IMR-90 (cell line): Measurements from ENCODE around the gene SHISA6. TPM values are rescaled to one million over a fixed set of nuclear protein-coding genes. Genes with fewer than 3 reads are reported as not detected.

Experiments used
- ATAC-seq: fragments of 200-7000 bp; cut with Tn5 transposase; 2 replicates; pipeline ENCODE4 v1.9.1; 2020; ENCODE audit warnings: low read depth, mild to moderate bottlenecking, moderate library complexity
- BruUV-seq: library from RNA; stranded (reverse); fragments of 400-500 nt; replicated peaks from 2 replicates; lab custom pipeline; 2021; lab: Mats Ljungman, UMichigan
- CTCF ChIA-PET: fragments of 300-600 bp; formaldehyde crosslinking; extraction: SDS; loops from one replicate; lab custom pipeline; 2021; ENCODE audit warnings: antibody characterized with exemption; lab: Yijun Ruan, JAX
- POLR2A ChIA-PET: fragments of 300-600 bp; sonication (Branson Sonifier 250); formaldehyde crosslinking; loops from one replicate; lab custom pipeline; 2022; ENCODE audit warnings: antibody characterized with exemption; ENCODE audit not compliant: unreplicated experiment; lab: Charles Lee
- DNase-seq: peaks from one replicate; pipeline ENCODE4 v3.0.0; 2013
- H2AFZ ChIP-seq: replicated peaks from 2 replicates; pipeline ENCODE3; 2013; ENCODE audit warnings: low read length, mild to moderate bottlenecking; ENCODE audit not compliant: poor library complexity
- H2AK5ac ChIP-seq: 2 replicates; pipeline ENCODE4 v1.6.1; 2013; ENCODE audit warnings: low read depth, low read length, inconsistent platforms
- H2AK9ac ChIP-seq: replicated peaks from 2 replicates; pipeline ENCODE3; 2013; ENCODE audit warnings: mild to moderate bottlenecking, low read depth, low read length, moderate library complexity; ENCODE audit not compliant: poor library complexity
- H2BK120ac ChIP-seq: 2 replicates; pipeline ENCODE4 v1.6.1; 2013; ENCODE audit warnings: low read depth, low read length, inconsistent platforms
- H2BK15ac ChIP-seq: 3 replicates; pipeline ENCODE4 v1.6.1; 2013; ENCODE audit warnings: low read depth, low read length, inconsistent platforms
- H2BK20ac ChIP-seq: 2 replicates; pipeline ENCODE4 v1.6.1; 2013; ENCODE audit warnings: low read depth, mild to moderate bottlenecking, inconsistent platforms, low read length, moderate library complexity
- H2BK5ac ChIP-seq: 2 replicates; pipeline ENCODE4 v1.6.1; 2013; ENCODE audit warnings: mild to moderate bottlenecking, low read depth, low read length, inconsistent platforms; ENCODE audit not compliant: poor library complexity, severe bottlenecking
- H3K14ac ChIP-seq: replicated peaks from 2 replicates; pipeline ENCODE4 v1.6.1; 2013; ENCODE audit warnings: low read depth, low read length, inconsistent platforms
- H3K18ac ChIP-seq: 2 replicates; pipeline ENCODE4 v1.6.1; 2013; ENCODE audit warnings: low read depth, low read length, control low read depth
- H3K23ac ChIP-seq: 2 replicates; pipeline ENCODE4 v1.6.1; 2013; ENCODE audit warnings: low read depth, low read length, inconsistent platforms
- H3K27ac ChIP-seq: 2 replicates; pipeline ENCODE4 v1.5.1; 2013; ENCODE audit warnings: mild to moderate bottlenecking, control low read depth, low read length; ENCODE audit not compliant: insufficient read depth
- H3K27me3 ChIP-seq: 2 replicates; pipeline ENCODE4 v1.6.1; 2013; ENCODE audit warnings: low read length; ENCODE audit not compliant: control insufficient read depth, insufficient read depth
- H3K36me3 ChIP-seq: 2 replicates; pipeline ENCODE4 v1.6.1; 2013; ENCODE audit warnings: low read length, mixed read lengths; ENCODE audit not compliant: control insufficient read depth, insufficient read depth
- H3K4ac ChIP-seq: 2 replicates; pipeline ENCODE4 v1.6.1; 2013; ENCODE audit warnings: low read depth, low read length, inconsistent platforms
- H3K4me1 ChIP-seq: 2 replicates; pipeline ENCODE4 v1.6.1; 2013; ENCODE audit warnings: low read length, mixed read lengths; ENCODE audit not compliant: control insufficient read depth, insufficient read depth
- H3K4me2 ChIP-seq: 2 replicates; pipeline ENCODE4 v1.6.1; 2013; ENCODE audit warnings: low read depth, mild to moderate bottlenecking, control low read depth, low read length, moderate library complexity
- H3K4me3 ChIP-seq: 2 replicates; pipeline ENCODE4 v1.5.1; 2013; ENCODE audit warnings: low read depth, mild to moderate bottlenecking, control low read depth, low read length, moderate library complexity; ENCODE audit not compliant: insufficient read depth
- H3K56ac ChIP-seq: 2 replicates; pipeline ENCODE4 v1.6.1; 2013; ENCODE audit warnings: low read length, inconsistent platforms; ENCODE audit not compliant: insufficient read depth; ENCODE audit errors: extremely low read depth
- H3K79me1 ChIP-seq, 2 experiments: 2 replicates each; pipeline ENCODE4 v1.6.1; 2013; ENCODE audit warnings: low read length in 2 of 2, inconsistent platforms in 1 of 2, low read depth in 1 of 2
- H3K9ac ChIP-seq: 2 replicates; pipeline ENCODE4 v1.6.1; 2013; ENCODE audit warnings: low read depth, low read length, control low read depth
- H3K9me1 ChIP-seq: 2 replicates; pipeline ENCODE4 v1.6.1; 2013; ENCODE audit warnings: low read length, inconsistent platforms; ENCODE audit not compliant: insufficient read depth
- H3K9me3 ChIP-seq: 2 replicates; pipeline ENCODE4 v1.6.1; 2013; ENCODE audit warnings: low read length; ENCODE audit not compliant: control insufficient read depth, insufficient read depth
- H4K20me1 ChIP-seq: 2 replicates; pipeline ENCODE4 v1.6.1; 2013; ENCODE audit warnings: low read length, inconsistent platforms; ENCODE audit not compliant: insufficient read depth
- H4K5ac ChIP-seq: 2 replicates; pipeline ENCODE4 v1.6.1; 2013; ENCODE audit warnings: mild to moderate bottlenecking, low read depth, low read length, control low read depth
- H4K8ac ChIP-seq, 2 experiments: 2 replicates each; pipeline ENCODE4 v1.6.1; 2013; ENCODE audit warnings: low read depth in 2 of 2, low read length in 2 of 2, control low read depth in 1 of 2, inconsistent platforms in 1 of 2
- H4K91ac ChIP-seq: 2 replicates; pipeline ENCODE4 v1.6.1; 2013; ENCODE audit warnings: low read depth, low read length, inconsistent platforms; ENCODE audit not compliant: insufficient read depth
- CEBPB ChIP-seq: IDR thresholded peaks from 2 replicates; pipeline ENCODE4 v1.6.1; 2012; ENCODE audit warnings: low read depth, low read length, improper control_type of control experiment
- FOS ChIP-seq: fragments of 150-350 bp; IDR thresholded peaks from 2 replicates; pipeline ENCODE4 v1.6.1; 2016; ENCODE audit warnings: low read depth, low read length
- MAZ ChIP-seq: IDR thresholded peaks from 2 replicates; pipeline ENCODE4 v1.6.1; 2012; ENCODE audit warnings: low read depth, mild to moderate bottlenecking, low read length, improper control_type of control experiment, moderate library complexity, borderline replicate concordance
- WGBS, 2 experiments: methylation state at CpG; one replicate each; pipeline versions ENCODE4 v1.1.5 to v1.1.7; 2013; ENCODE audit warnings: missing lambda C conversion rate in 2 of 2; ENCODE audit not compliant: insufficient read length in 1 of 2; ENCODE audit errors: extremely low coverage in 2 of 2; 5-methylcytosine and 5-hydroxymethylcytosine counted together
- dilution Hi-C: fragments of 300-500 bp; cut with HindIII; formaldehyde crosslinking; loops from one replicate; pipeline ENCODE4 v1.14.3; 2018; ENCODE audit warnings: low sequenced_read_pairs; ENCODE audit not compliant: unreplicated experiment
- in situ Hi-C: fragments of 300-500 bp; cut with MboI; formaldehyde crosslinking; loops from 3 replicates; pipeline ENCODE4 v1.14.3; 2019; ENCODE audit warnings: low sequenced_read_pairs, inconsistent platforms, mixed read lengths
- intact Hi-C: fragments of 100-400 bp; cut with micrococcal nuclease; formaldehyde crosslinking; loops from 2 replicates; pipeline ENCODE4 v1.10.0; 2022
- polyA plus RNA-seq, 3 experiments: library from polyadenylated mRNA; depleted of rRNA; stranded (reverse); fragments of >200 nt; gene quantifications; 2 replicates each; pipeline ENCODE4 v1.2.3, GENCODE V29; 2012; ENCODE audit warnings: low replicate concordance in 1 of 3
- total RNA-seq: library from RNA; depleted of rRNA; stranded (reverse); fragments of >200 nt; gene quantifications from 2 replicates; pipeline ENCODE4 v1.2.3, GENCODE V29; 2012

Gene SHISA6
- total and polyA plus RNA-seq, 2 of the 4 experiments (the other 2 are of a cell fraction) = not detected

GRCh38 chr17:11278186-11278991, 37.4 kb downstream of the SHISA6 start:
- H2AK9ac ChIP-seq = no peak overlapping the region
- no peak overlapping the region for H3K23ac ChIP-seq
- H3K18ac ChIP-seq = no peak overlapping the region
- CTCF ChIA-PET = no interaction called here
- H4K5ac ChIP-seq = no peak overlapping the region
- TF ChIP-seq FOS (no peak), MAZ (no peak), CEBPB (no peak)
- no peaks in the 10 kb centered on the region for H3K9me1 ChIP-seq
- H4K20me1 ChIP-seq = no peaks in the 10 kb centered on the region
- H3K27me3 ChIP-seq = no peaks in the 10 kb centered on the region
- no peak overlapping the region for H3K4me3 ChIP-seq
- peaks cover 29% of the 10 kb centered on the region for H3K9me3 ChIP-seq
- no peak overlapping the region for H2BK120ac ChIP-seq
- intact Hi-C loops = no loop called here
- no peak overlapping the region for H3K56ac ChIP-seq
- H4K91ac ChIP-seq = no peak overlapping the region
- H3K79me1 ChIP-seq = no peaks in the 10 kb centered on the region
- no peak overlapping the region for H3K27ac ChIP-seq
- dilution Hi-C loops = no loop called here
- no peak overlapping the region for H2AK5ac ChIP-seq
- H3K14ac ChIP-seq = no peak overlapping the region
- 0% methylated on average over 2 of the region's 15 CpGs; no CpG with 5 or more reads in 1 of the 2 experiments for WGBS, 2 experiments
- in situ Hi-C loops = no loop called here
- no peak overlapping the region for H2BK5ac ChIP-seq
- POLR2A ChIA-PET = no interaction called here
- H3K4ac ChIP-seq = no peak overlapping the region
- no peak overlapping the region for H4K8ac ChIP-seq
- no peak overlapping the region for H2AFZ ChIP-seq
- no TSS peak for BruUV-seq
- no peaks in the 10 kb centered on the region for H3K36me3 ChIP-seq
- H2BK20ac ChIP-seq = no peak overlapping the region
- H3K9ac ChIP-seq = no peak overlapping the region
- no peaks in the 10 kb centered on the region for H3K4me1 ChIP-seq
- ATAC-seq (no peak), DNase-seq (no peak)
- H2BK15ac ChIP-seq = no peak overlapping the region
- no peak overlapping the region for H3K4me2 ChIP-seq
